OCI-LY3 (cell line): Measurements from ENCODE around the gene EML1.

Experiments
- H2AFZ ChIP-seq: fragments of 200-600, 300-600 bp; shearing (Covaris generic); 2 replicates; pipeline ENCODE4 v1.6.0; 2014; ENCODE audit warnings: antibody characterized with exemption, low read depth, low read length
- H3K27ac ChIP-seq: fragments of 200-600, 300-600 bp; sonication (generic); 2 replicates; pipeline ENCODE4 v1.5.1; 2014; ENCODE audit warnings: mild to moderate bottlenecking, low read length, moderate library complexity, mixed read lengths
- H3K27me3 ChIP-seq: fragments of 200-600, 300-600 bp; sonication (generic); 2 replicates; pipeline ENCODE4 v1.6.1; 2014; ENCODE audit warnings: low read depth, low read length, mixed read lengths
- H3K36me3 ChIP-seq: fragments of 200-600, 300-600 bp; sonication (generic); replicated peaks from 2 replicates; pipeline ENCODE3; 2014; ENCODE audit warnings: low read depth, low read length, mixed read lengths
- H3K4me1 ChIP-seq: fragments of 300-600, 200-600 bp; sonication (generic); 2 replicates; pipeline ENCODE4 v1.6.1; 2014; ENCODE audit warnings: low read length, mixed read lengths
- H3K4me2 ChIP-seq: fragments of 200-600, 300-600 bp; sonication (generic); 2 replicates; pipeline ENCODE4 v1.6.1; 2014; ENCODE audit warnings: low read length, mixed read lengths
- H3K4me3 ChIP-seq: fragments of 300-600, 200-600 bp; sonication (generic); 2 replicates; pipeline ENCODE4 v1.5.1; 2014; ENCODE audit warnings: antibody characterized with exemption, mild to moderate bottlenecking, low read length, moderate library complexity
- H3K79me2 ChIP-seq: fragments of 300-600, 200-600 bp; shearing (Covaris generic); 2 replicates; pipeline ENCODE4 v1.6.1; 2014; ENCODE audit warnings: mild to moderate bottlenecking, low read length, mixed read lengths
- H3K9ac ChIP-seq: fragments of 300-600, 200-600 bp; shearing (Covaris generic); 2 replicates; pipeline ENCODE4 v1.6.0; 2014; ENCODE audit warnings: mild to moderate bottlenecking, low read length, moderate library complexity
- H3K9me3 ChIP-seq: fragments of 200-600, 300-600 bp; shearing (Covaris generic); 2 replicates; pipeline ENCODE4 v1.6.1; 2014; ENCODE audit warnings: low read length, mixed read lengths; ENCODE audit not compliant: insufficient read depth
- H4K20me1 ChIP-seq: fragments of 200-600, 300-600 bp; sonication (generic); 2 replicates; pipeline ENCODE4 v1.6.1; 2016; ENCODE audit warnings: low read length, mixed read lengths; ENCODE audit not compliant: insufficient read depth
- EZH2phosphoT487 ChIP-seq: fragments of 200-600 bp; shearing (Covaris generic); IDR thresholded peaks from 2 replicates; pipeline ENCODE4 v1.6.1; 2018; ENCODE audit warnings: antibody characterized with exemption, mixed run types, low read depth
- TF ChIP-seq, protein P1 (sequence below): fragments of 200-600, 300-600 bp; sonication (generic); IDR thresholded peaks from 2 replicates; pipeline ENCODE4 v1.5.1; 2014; ENCODE audit warnings: antibody characterized with exemption, low read length, low read depth

The EML1 gene

DNA sequence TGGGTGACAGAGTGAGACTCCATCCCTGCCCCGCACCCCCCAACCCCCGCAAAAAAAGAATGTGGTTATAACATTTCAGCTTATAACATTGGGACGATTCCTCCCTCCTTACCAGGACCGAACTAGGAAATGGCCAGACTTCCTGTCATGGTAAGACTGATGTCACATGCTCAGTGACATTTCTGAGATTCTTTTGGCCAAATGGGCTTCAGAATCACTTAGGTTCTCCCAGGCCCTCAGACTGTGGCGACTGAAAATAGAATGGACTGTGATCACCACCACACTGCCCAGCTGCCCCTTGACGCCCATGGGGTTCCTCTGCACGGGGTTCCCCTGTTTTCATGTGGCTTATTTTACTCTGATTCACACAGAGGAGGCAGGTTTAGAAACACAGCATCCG lies 157.0 kb downstream of the EML1 start:
- H3K27me3 ChIP-seq: no peaks in the 10 kb centered on the region
- no peaks in the 10 kb centered on the region for H3K79me2 ChIP-seq
- H3K27ac ChIP-seq: no peak overlapping the region
- H3K36me3 ChIP-seq: no peaks in the 10 kb centered on the region
- H2AFZ ChIP-seq: no peak overlapping the region
- no peaks in the 10 kb centered on the region for H3K9me3 ChIP-seq
- no peak overlapping the region for H3K4me2 ChIP-seq
- H4K20me1 ChIP-seq: no peaks in the 10 kb centered on the region
- TF ChIP-seq, protein P1, sequence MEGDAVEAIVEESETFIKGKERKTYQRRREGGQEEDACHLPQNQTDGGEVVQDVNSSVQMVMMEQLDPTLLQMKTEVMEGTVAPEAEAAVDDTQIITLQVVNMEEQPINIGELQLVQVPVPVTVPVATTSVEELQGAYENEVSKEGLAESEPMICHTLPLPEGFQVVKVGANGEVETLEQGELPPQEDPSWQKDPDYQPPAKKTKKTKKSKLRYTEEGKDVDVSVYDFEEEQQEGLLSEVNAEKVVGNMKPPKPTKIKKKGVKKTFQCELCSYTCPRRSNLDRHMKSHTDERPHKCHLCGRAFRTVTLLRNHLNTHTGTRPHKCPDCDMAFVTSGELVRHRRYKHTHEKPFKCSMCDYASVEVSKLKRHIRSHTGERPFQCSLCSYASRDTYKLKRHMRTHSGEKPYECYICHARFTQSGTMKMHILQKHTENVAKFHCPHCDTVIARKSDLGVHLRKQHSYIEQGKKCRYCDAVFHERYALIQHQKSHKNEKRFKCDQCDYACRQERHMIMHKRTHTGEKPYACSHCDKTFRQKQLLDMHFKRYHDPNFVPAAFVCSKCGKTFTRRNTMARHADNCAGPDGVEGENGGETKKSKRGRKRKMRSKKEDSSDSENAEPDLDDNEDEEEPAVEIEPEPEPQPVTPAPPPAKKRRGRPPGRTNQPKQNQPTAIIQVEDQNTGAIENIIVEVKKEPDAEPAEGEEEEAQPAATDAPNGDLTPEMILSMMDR: no peak
- TF ChIP-seq EZH2phosphoT487: no peak
- peaks cover 7% of the 10 kb centered on the region for H3K4me1 ChIP-seq
- no peak overlapping the region for H3K9ac ChIP-seq
- H3K4me3 ChIP-seq: no peak overlapping the region

DNA sequence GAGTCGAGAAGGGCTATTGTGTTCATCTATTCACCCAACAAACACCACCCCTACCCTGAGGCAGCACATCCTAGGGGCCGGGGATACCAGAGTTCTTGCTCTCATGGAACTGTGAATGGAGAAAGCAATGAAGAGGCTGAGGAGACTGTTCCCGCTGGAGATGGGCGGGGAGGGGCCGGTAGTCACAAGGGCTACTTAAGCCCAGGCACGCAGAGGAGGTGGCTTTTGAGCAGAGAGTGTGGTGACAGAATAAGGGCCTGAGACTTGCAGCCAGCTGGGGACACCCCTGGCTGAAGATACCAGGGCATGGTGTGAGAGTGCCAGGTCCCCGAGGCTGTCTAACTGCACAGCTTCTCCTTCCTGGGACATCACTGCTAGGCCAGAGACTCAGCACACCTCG lies 157.9 kb downstream of the EML1 start:
- no peaks in the 10 kb centered on the region for H3K36me3 ChIP-seq
- H3K4me2 ChIP-seq: no peak overlapping the region
- no peak overlapping the region for H3K4me3 ChIP-seq
- H3K27me3 ChIP-seq: no peaks in the 10 kb centered on the region
- no peaks in the 10 kb centered on the region for H4K20me1 ChIP-seq
- no peak for TF ChIP-seq EZH2phosphoT487
- TF ChIP-seq, protein P1: no peak
- no peak overlapping the region for H2AFZ ChIP-seq
- H3K27ac ChIP-seq: no peak overlapping the region
- peaks cover 6% of the 10 kb centered on the region for H3K4me1 ChIP-seq
- H3K9me3 ChIP-seq: no peaks in the 10 kb centered on the region
- H3K9ac ChIP-seq: no peak overlapping the region
- H3K79me2 ChIP-seq: no peaks in the 10 kb centered on the region

DNA sequence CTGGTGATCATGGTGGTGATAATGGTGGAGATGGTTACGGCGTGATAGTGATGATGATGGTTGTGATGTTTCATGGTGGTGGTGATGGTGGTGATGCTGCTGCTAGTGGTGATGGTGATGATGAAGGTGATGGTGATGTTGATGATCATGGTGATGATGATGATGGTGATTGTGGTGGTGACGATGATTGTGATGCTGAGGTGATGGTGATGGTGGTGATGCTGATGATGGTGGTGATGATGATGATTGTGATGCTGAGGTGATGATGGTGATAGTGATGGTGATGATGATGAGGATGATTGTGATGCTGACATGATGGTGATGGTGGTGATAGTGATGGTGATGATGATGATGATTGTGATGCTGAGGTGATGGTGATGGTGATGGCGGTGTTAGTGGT lies 158.8 kb downstream of the EML1 start:
- no peaks in the 10 kb centered on the region for H3K4me1 ChIP-seq
- no peak for TF ChIP-seq EZH2phosphoT487
- TF ChIP-seq, protein P1: no peak
- H3K79me2 ChIP-seq: no peaks in the 10 kb centered on the region
- H3K27ac ChIP-seq: no peak overlapping the region
- no peak overlapping the region for H3K4me2 ChIP-seq
- no peak overlapping the region for H3K4me3 ChIP-seq
- no peaks in the 10 kb centered on the region for H4K20me1 ChIP-seq
- no peak overlapping the region for H3K9ac ChIP-seq
- no peak overlapping the region for H2AFZ ChIP-seq
- no peaks in the 10 kb centered on the region for H3K27me3 ChIP-seq
- H3K9me3 ChIP-seq: no peaks in the 10 kb centered on the region
- no peaks in the 10 kb centered on the region for H3K36me3 ChIP-seq

DNA sequence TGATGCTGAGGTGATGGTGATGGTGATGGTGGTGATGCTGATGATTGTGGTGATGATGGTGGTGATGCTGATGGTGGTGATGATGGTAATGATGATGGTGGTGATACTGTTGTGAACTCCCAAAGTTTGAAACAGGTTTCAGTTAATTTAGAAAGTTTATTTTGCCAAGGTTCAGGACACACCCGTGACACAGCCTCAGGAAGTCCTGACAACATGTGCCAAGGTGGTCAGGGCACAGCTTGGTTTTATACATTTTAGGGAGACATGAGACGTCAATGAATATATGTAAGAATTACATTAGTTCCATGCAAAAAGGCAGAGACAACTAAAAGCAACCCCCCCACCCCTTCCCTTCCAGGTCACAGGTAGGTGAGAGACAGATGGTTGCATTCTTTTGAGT lies 159.2 kb downstream of the EML1 start:
- H3K4me1 ChIP-seq: no peaks in the 10 kb centered on the region
- no peak overlapping the region for H3K9ac ChIP-seq
- no peak overlapping the region for H3K27ac ChIP-seq
- TF ChIP-seq, protein P1: no peak
- TF ChIP-seq EZH2phosphoT487: no peak
- H3K27me3 ChIP-seq: no peaks in the 10 kb centered on the region
- H3K4me3 ChIP-seq: no peak overlapping the region
- H4K20me1 ChIP-seq: no peaks in the 10 kb centered on the region
- H3K79me2 ChIP-seq: no peaks in the 10 kb centered on the region
- H2AFZ ChIP-seq: no peak overlapping the region
- no peaks in the 10 kb centered on the region for H3K36me3 ChIP-seq
- no peak overlapping the region for H3K4me2 ChIP-seq
- H3K9me3 ChIP-seq: no peaks in the 10 kb centered on the region
